Osteoblast (primary cell): Measurements from ENCODE around the gene NEGR1. TPM values are rescaled to one million over a fixed set of nuclear protein-coding genes. Genes with fewer than 3 reads are reported as not detected.

Source experiments
- DNase-seq: peaks from one replicate; pipeline ENCODE4 v3.0.0; 2011; ENCODE audit warnings: low spot score, mixed read lengths; ENCODE audit not compliant: insufficient read length; ENCODE audit errors: missing footprints
- H2AFZ ChIP-seq: 2 replicates; pipeline ENCODE4 v1.6.0; 2011; ENCODE audit warnings: mild to moderate bottlenecking, low read length
- H3K27ac ChIP-seq: 2 replicates; pipeline ENCODE4 v1.5.1; 2011; ENCODE audit warnings: mild to moderate bottlenecking, low read depth, low read length, moderate library complexity
- H3K27me3 ChIP-seq: 2 replicates; pipeline ENCODE4 v1.6.0; 2012; ENCODE audit warnings: mild to moderate bottlenecking, control low read depth, inconsistent platforms, low read length, moderate library complexity; ENCODE audit not compliant: insufficient read depth
- H3K36me3 ChIP-seq: 2 replicates; pipeline ENCODE4 v1.5.1; 2011; ENCODE audit warnings: mild to moderate bottlenecking, low read length, control low read depth, moderate library complexity; ENCODE audit not compliant: insufficient read depth
- H3K4me1 ChIP-seq: 2 replicates; pipeline ENCODE4 v1.5.1; 2011; ENCODE audit warnings: mild to moderate bottlenecking, low read length, control low read depth, moderate library complexity; ENCODE audit not compliant: insufficient read depth
- H3K4me2 ChIP-seq: 2 replicates; pipeline ENCODE4 v1.6.0; 2011; ENCODE audit warnings: mild to moderate bottlenecking, low read length; ENCODE audit not compliant: insufficient read depth
- H3K4me3 ChIP-seq: fragments of 200-600 bp; sonication (generic); 3 replicates; pipeline ENCODE4 v1.5.1; 2012; ENCODE audit warnings: mild to moderate bottlenecking, low read length, inconsistent platforms; ENCODE audit not compliant: insufficient read depth
- H3K79me2 ChIP-seq: 2 replicates; pipeline ENCODE4 v1.6.0; 2012; ENCODE audit warnings: mild to moderate bottlenecking, low read length, control low read depth, inconsistent platforms; ENCODE audit not compliant: insufficient read depth
- H3K9me3 ChIP-seq: 2 replicates; pipeline ENCODE4 v1.5.1; 2011; ENCODE audit warnings: low read depth, low read length, control low read depth
- H4K20me1 ChIP-seq: 2 replicates; pipeline ENCODE4 v1.6.0; 2012; ENCODE audit warnings: mild to moderate bottlenecking, low read length, control low read depth; ENCODE audit not compliant: insufficient read depth
- CTCF ChIP-seq: IDR thresholded peaks from 2 replicates; pipeline ENCODE4 v1.5.1; 2011; ENCODE audit warnings: mild to moderate bottlenecking, low read depth, low read length, moderate library complexity; ENCODE audit errors: extremely low read depth
- total RNA-seq: library from RNA; depleted of rRNA; stranded (reverse); fragments of >200 nt; gene quantifications from 2 replicates; pipeline ENCODE4 v1.2.3, GENCODE V29; 2012

Gene NEGR1
- total RNA-seq, 1 donor: 18.1 TPM

- Histone ChIP-seq H4K20me1 (no peaks in the 10 kb centered on the region), H2AFZ (no peak overlapping the region)
These were observed 565.2 kb downstream of the NEGR1 start for GRCh38 chr1:71717186-71717585.

GRCh38 chr1:71711456-71711855, 570.9 kb downstream of the NEGR1 start:
- peak; percentile 50 for DNase-seq
- Histone ChIP-seq H3K4me1 (no peaks in the 10 kb centered on the region), H4K20me1 (no peaks in the 10 kb centered on the region), H3K4me3 (no peak overlapping the region), H3K27me3 (no peaks in the 10 kb centered on the region), H3K36me3 (no peaks in the 10 kb centered on the region), H2AFZ (no peak overlapping the region), H3K27ac (no peak overlapping the region), H3K9me3 (no peaks in the 10 kb centered on the region), H3K79me2 (no peaks in the 10 kb centered on the region), H3K4me2 (no peak overlapping the region)
- TF ChIP-seq CTCF: no peak

More at GRCh38 chr1:71717186-71717585, 565.2 kb downstream of the NEGR1 start:
- no peak for TF ChIP-seq CTCF
- H3K27me3 ChIP-seq: no peaks in the 10 kb centered on the region
- H3K9me3 ChIP-seq: no peaks in the 10 kb centered on the region
- no peak for DNase-seq
- H3K4me1 ChIP-seq: no peaks in the 10 kb centered on the region
- no peak overlapping the region for H3K4me3 ChIP-seq
- H3K4me2 ChIP-seq: no peak overlapping the region
- no peaks in the 10 kb centered on the region for H3K79me2 ChIP-seq
- H3K27ac ChIP-seq: no peak overlapping the region
- no peaks in the 10 kb centered on the region for H3K36me3 ChIP-seq

GRCh38 chr1:71706029-71706671, 576.2 kb downstream of the NEGR1 start:
- Histone ChIP-seq H3K4me1 (no peaks in the 10 kb centered on the region), H3K4me3 (no peak overlapping the region), H3K79me2 (no peaks in the 10 kb centered on the region), H3K27ac (no peak overlapping the region), H2AFZ (no peak overlapping the region), H3K9me3 (no peaks in the 10 kb centered on the region), H4K20me1 (no peaks in the 10 kb centered on the region), H3K4me2 (no peak overlapping the region), H3K36me3 (no peaks in the 10 kb centered on the region), H3K27me3 (no peaks in the 10 kb centered on the region)
- TF ChIP-seq CTCF: no peak
- DNase-seq: no peak

- Histone ChIP-seq H3K36me3 (no peaks in the 10 kb centered on the region), H3K4me1 (no peaks in the 10 kb centered on the region), H3K9me3 (no peaks in the 10 kb centered on the region), H3K4me3 (no peak overlapping the region), H3K4me2 (no peak overlapping the region), H4K20me1 (no peaks in the 10 kb centered on the region), H3K79me2 (no peaks in the 10 kb centered on the region), H3K27ac (no peak overlapping the region), H3K27me3 (no peaks in the 10 kb centered on the region), H2AFZ (no peak overlapping the region)
- no peak for TF ChIP-seq CTCF
- DNase-seq: no peak
These were observed 584.2 kb downstream of the NEGR1 start for GRCh38 chr1:71698186-71698585.
